ENCODE measurements around the gene PHF21A. TPM values are rescaled to one million over a fixed set of nuclear protein-coding genes. Genes with fewer than 3 reads are reported as not detected.

The PHF21A gene
- total and polyA plus RNA-seq, 2 of the 13 experiments (the other 11 are each of a cell fraction or from before 2014, with no cell fraction given), result 4.1 to 34.6 TPM

DNA sequence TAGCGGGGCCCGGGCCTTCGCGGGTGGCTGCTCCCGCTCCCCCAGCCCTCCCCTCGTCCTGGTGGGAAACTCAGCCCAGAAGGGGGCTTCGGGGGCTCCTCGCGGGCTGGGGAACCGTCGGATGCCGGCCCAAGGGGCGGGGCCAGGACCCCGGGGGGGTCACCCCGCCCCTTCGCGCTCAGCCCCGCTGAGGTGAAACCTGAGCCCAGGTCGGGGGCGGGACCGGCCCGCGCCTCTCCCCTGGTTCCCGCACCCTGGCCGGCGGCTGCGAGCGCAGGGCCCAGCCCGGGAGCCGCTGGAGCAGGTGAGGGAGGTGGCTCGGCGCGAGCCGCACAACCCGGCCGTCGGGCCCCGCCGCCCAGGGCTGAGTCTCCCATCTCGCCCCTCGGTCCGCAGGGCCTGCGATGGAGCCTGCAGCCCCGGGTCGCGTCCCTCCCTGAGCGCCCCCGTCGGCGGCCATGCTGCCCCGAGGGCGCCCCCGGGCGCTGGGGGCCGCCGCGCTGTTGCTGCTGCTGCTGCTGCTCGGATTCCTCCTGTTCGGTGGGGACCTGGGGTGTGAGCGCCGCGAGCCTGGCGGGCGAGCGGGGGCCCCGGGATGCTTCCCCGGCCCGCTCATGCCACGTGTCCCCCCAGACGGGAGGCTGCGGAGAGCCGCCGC lies 198.7 kb downstream of the PHF21A start, which contains the start of gene LARGE2 (continued):
- 0 out of 2 replicates have a peak, but pooled peaks have one; percentile 11 for TF ChIP-seq YEATS4 (CRISPR knock-in tag; IDR thresholded peaks at IDR 0.05; ENCODE audit: borderline replicate concordance)
- TF ChIP-seq ZNF558 (CRISPR knock-in tag; IDR thresholded peaks at IDR 0.05; ENCODE audit: borderline replicate concordance), result 0 out of 2 replicates have a peak, but pooled peaks have one; percentile 32
- TF ChIP-seq NR2F1 (CRISPR knock-in tag; IDR thresholded peaks at IDR 0.05), result no peak
- TF ChIP-seq MTA1 (CRISPR knock-in tag; IDR thresholded peaks at IDR 0.05; ENCODE audit: borderline replicate concordance), result peak; percentile 8; the same call in 1 of the 2 replicates
- TF ChIP-seq NBN (conservative IDR thresholded peaks at IDR 0.05), result no peak
- TF ChIP-seq POGK (CRISPR knock-in tag; conservative IDR thresholded peaks at IDR 0.05), result peak; percentile 18; the same call in 1 of the 2 replicates
- TF ChIP-seq SP1 (IDR thresholded peaks at IDR 0.05), result no peak
- TF ChIP-seq SP1 (CRISPR knock-in tag; IDR thresholded peaks at IDR 0.05), result peak; percentile 28; the same call in 1 of the 2 replicates
- TF ChIP-seq MAZ (IDR thresholded peaks at IDR 0.05; ENCODE audit: borderline replicate concordance, low read depth, low read length), result no peak
- TF ChIP-seq MAZ (CRISPR knock-in tag; IDR thresholded peaks at IDR 0.05; ENCODE audit: low read depth), result peak; percentile 78; the same call in 1 of the 2 replicates
- no peak for TF ChIP-seq CENPX (CRISPR knock-in tag; IDR thresholded peaks at IDR 0.05)
- TF ChIP-seq ZNF251 (CRISPR knock-in tag; IDR thresholded peaks at IDR 0.05), result 0 out of 2 replicates have a peak, but pooled peaks have one; percentile 6
- TF ChIP-seq, protein P1, sequence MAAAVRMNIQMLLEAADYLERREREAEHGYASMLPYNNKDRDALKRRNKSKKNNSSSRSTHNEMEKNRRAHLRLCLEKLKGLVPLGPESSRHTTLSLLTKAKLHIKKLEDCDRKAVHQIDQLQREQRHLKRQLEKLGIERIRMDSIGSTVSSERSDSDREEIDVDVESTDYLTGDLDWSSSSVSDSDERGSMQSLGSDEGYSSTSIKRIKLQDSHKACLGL (CRISPR knock-in tag; IDR thresholded peaks at IDR 0.05), result 0 out of 2 replicates have a peak, but pooled peaks have one; percentile 17
- TF ChIP-seq ZBTB7B (CRISPR knock-in tag; IDR thresholded peaks at IDR 0.05), result no peak
- TF ChIP-seq KLF6 (CRISPR knock-in tag; IDR thresholded peaks at IDR 0.05), result 0 out of 2 replicates have a peak, but pooled peaks have one; percentile 21
- TF ChIP-seq ZSCAN12 (CRISPR knock-in tag; IDR thresholded peaks at IDR 0.05), result 0 out of 2 replicates have a peak, but pooled peaks have one; percentile 26
- TF ChIP-seq ZNF777 (CRISPR knock-in tag; IDR thresholded peaks at IDR 0.05), result peak; percentile 98
- TF ChIP-seq ZXDC (CRISPR knock-in tag; IDR thresholded peaks at IDR 0.05), result peak; percentile 14; the same call in 1 of the 2 replicates
- 0 out of 2 replicates have a peak, but pooled peaks have one; percentile 44 for TF ChIP-seq TBP (CRISPR knock-in tag; IDR thresholded peaks at IDR 0.05)
- TF ChIP-seq U2AF2 (IDR thresholded peaks at IDR 0.05; ENCODE audit: low read depth, low read length), result no peak
- TF ChIP-seq, protein P2, sequence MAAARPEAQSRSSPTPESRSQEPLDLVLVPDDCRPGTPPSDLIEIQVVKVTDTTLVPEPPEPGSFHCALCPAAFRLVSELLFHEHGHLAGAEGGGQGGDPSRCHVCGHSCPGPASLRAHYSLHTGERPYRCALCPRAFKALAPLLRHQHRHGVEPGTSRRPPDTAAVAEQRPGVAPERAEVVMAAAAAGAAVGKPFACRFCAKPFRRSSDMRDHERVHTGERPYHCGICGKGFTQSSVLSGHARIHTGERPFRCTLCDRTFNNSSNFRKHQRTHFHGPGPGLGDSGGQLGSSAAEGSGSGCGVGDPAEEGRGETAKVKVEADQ (CRISPR knock-in tag; IDR thresholded peaks at IDR 0.05; ENCODE audit: borderline replicate concordance), result 0 out of 2 replicates have a peak, but pooled peaks have one; percentile 29
- TF ChIP-seq ZNF180 (CRISPR knock-in tag; IDR thresholded peaks at IDR 0.05; ENCODE audit: borderline replicate concordance, low read depth), result no peak
- TF ChIP-seq HOXA3 (CRISPR knock-in tag; IDR thresholded peaks at IDR 0.05), result 0 out of 2 replicates have a peak, but pooled peaks have one; percentile 11
- 0 out of 2 replicates have a peak, but pooled peaks have one; percentile 29 for TF ChIP-seq TBX2 (CRISPR knock-in tag; IDR thresholded peaks at IDR 0.05; ENCODE audit: borderline replicate concordance)
